Measurements from ENCODE around the gene SMARCC1.

DNA sequence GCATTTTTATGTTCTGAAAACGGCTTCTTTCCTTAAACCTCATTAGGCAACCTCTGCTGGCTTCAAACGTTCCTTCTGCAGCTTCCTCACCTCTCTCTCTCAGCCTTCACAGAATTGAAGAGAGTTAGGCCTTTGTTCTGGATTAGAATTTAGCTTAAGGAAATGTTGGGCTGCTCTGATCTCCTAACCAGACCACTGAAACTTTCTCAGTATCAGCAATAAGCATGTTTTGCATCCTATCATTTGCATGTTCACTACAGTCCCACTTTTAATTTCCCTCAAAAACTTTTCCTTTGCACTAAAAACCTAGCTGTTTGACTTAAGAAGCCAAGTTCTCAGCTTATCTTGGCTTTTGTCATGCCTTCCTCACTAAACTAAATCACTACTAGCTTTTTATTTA, 49.5 kb downstream of the SMARCC1 start:
- TF ChIP-seq, protein P1, sequence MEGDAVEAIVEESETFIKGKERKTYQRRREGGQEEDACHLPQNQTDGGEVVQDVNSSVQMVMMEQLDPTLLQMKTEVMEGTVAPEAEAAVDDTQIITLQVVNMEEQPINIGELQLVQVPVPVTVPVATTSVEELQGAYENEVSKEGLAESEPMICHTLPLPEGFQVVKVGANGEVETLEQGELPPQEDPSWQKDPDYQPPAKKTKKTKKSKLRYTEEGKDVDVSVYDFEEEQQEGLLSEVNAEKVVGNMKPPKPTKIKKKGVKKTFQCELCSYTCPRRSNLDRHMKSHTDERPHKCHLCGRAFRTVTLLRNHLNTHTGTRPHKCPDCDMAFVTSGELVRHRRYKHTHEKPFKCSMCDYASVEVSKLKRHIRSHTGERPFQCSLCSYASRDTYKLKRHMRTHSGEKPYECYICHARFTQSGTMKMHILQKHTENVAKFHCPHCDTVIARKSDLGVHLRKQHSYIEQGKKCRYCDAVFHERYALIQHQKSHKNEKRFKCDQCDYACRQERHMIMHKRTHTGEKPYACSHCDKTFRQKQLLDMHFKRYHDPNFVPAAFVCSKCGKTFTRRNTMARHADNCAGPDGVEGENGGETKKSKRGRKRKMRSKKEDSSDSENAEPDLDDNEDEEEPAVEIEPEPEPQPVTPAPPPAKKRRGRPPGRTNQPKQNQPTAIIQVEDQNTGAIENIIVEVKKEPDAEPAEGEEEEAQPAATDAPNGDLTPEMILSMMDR (conservative IDR thresholded peaks at IDR 0.05; ENCODE audit: low read depth, low read length): no peak
- no peak for TF ChIP-seq EZH2phosphoT487 (IDR thresholded peaks at IDR 0.05; ENCODE audit: borderline replicate concordance, low read length)
